Measurements from ENCODE around the gene BGN.

The BGN gene

DNA sequence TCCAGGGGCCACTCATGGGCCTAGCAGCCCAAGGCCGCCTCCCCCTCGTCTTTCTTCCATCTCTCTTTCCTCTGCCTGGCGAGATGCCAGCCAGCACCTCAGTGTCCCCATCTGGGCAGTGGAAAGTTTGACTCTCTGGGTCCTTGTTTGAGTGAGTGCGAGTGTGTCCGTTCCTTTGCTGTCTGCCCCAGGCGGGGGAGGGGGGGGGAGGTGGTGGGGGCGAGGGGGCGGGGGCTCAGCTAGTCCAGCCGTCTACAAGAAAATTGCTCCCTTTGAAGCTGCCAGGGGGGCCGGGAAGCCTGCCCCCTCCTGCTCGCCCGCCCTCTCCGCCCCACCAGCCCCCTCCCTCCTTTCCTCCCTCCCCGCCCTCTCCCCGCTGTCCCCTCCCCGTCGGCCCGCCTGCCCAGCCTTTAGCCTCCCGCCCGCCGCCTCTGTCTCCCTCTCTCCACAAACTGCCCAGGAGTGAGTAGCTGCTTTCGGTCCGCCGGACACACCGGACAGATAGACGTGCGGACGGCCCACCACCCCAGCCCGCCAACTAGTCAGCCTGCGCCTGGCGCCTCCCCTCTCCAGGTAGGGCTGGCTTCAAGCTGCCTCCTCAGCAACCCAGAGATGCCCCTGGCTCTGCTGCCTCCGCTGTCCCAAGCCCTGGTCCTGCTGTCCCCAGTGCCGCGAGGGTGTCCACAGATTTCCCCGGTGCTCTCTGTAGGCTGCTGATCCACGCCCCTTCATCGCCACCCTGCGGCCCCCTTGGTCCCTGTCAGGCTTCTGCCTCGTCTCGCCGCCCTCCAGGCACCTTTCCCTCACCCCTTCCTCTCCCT, at the start of gene BGN:
TSS of gene BGN (plus strand) at position 440 of the 821 bp plus-strand sequence. CDS start 9,652 bp downstream, outside the sequence.
- in situ Hi-C loops (cut with MboI; ENCODE audit: low sequenced_read_pairs) = no loop called here

- in situ Hi-C loops (cut with MboI; ENCODE audit: low sequenced_read_pairs) = no loop called here
Measured at GRCh38 chrX:153445106-153445855, 49.5 kb upstream of the BGN start.

DNA sequence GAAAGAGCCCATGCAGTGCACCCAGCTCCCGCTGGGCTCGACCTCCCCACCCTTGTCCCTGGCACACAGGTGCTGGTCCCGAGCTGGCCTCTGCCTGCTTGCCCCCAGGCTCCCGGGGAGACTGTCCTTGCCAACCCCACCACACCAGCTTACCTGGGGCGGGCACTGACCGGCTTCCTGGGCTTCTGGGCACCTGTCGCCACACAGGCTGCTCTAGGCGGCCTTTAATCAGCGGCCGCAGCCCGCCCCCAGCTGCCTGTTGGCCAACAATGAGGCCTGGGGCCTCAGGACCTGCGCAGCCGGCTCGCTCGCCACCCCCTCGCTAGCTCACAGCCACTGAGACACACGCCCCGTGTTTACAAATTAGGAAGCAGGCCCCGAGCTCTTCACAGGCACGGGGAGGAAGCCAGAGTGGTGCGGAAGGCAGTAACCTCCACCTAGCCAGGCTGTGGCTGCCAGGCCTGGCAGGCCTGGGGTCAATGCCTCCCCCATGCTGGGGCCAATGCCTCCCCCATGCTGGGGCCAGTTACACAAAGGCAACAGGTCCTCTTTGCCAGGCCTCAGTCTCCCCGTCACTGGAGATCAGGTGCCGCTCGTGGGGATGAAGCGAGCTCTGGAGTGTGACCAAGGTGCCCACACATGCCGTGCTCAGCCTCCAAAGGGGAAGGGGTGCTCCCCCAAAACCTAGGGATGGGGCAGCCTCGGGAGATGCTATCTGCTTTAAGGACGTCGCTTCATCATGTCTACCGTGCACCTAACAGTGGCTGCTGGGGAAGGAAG, 48.7 kb upstream of the BGN start, which contains the start of gene TREX2:
TSS of gene TREX2 (minus strand) at position 201 of the 780 bp plus-strand sequence. CDS start 626 bp downstream, outside the sequence.
- in situ Hi-C loops (cut with MboI; ENCODE audit: low sequenced_read_pairs) = no loop called here

DNA sequence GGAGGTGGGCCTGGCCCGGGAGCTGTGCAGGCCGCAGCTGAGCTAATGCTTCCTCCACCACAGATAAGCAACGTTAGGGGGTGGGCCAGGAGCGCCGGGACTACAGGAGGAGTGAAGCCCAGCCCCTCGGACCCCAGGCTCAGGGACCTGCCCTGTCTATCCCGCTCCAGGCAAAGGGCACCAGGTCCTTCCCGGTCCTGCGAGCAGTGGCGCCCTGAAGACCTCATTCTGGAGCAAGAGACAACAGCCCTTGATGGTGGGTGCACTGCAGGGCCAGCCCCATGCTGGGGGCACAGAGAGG, 48.2 kb upstream of the BGN start:
- in situ Hi-C loops (cut with MboI; ENCODE audit: low sequenced_read_pairs) = no loop called here

GRCh38 chrX:153446950-153447580, 47.7 kb upstream of the BGN start:
- in situ Hi-C loops (cut with MboI; ENCODE audit: low sequenced_read_pairs) = no loop called here

DNA sequence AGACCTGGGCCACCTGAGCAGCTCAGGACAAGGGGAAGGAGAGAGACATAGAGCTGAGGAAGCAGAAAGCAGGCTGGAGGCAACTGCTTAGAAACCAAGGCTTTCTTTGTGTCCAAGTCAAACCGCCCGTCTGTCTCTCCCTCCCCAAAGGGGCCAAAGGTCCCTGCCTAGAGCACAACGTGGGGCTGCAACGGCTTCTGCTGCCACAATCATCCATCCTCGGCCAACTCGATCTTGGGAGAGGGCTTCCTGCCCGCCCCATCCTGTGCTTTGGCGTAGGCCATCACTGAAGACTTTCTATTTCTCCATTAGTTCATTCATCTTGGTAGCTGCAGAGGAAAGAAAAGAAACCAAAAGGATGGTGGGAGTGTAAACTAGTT, 47.2 kb upstream of the BGN start:
- in situ Hi-C loops (cut with MboI; ENCODE audit: low sequenced_read_pairs) = no loop called here

DNA sequence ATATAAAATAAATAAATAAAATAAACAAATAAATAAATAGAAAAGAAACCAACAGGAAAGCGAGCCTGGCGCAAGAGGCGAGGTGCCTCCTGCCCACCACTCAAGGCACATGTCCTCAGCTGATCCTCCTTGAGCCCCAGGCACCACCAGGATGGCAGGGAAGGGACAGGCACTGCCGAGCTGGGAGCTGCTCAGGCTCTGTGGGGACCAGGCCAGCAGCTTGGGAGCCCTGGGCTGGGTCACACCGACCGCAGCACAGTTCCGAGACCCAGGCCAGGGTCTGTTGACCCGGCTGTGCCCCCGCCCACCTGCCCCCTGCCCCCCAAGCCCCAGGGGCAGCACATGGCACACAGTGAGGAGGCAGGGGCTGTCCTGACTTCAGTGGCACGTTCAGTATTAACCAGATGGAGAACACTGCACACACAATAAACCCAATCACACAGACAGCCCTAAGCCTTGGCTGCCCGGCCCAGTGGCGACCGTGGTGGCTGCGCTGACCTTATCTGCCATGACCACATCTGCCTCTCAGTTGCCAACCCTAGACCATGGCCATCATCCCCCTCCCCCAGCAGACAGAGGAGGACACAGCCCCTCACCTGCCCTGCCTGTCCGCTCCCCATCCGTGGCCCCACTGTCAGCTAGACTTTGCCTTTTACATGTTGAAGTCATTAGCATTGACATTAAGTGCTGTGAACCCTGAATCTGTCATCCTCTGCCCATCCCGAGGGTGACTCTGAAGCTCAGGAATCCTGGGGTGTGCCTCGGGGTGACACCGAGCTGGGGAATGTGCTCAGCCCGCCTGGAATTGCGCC, 46.0 kb upstream of the BGN start:
- in situ Hi-C loops (cut with MboI; ENCODE audit: low sequenced_read_pairs) = no loop called here

DNA sequence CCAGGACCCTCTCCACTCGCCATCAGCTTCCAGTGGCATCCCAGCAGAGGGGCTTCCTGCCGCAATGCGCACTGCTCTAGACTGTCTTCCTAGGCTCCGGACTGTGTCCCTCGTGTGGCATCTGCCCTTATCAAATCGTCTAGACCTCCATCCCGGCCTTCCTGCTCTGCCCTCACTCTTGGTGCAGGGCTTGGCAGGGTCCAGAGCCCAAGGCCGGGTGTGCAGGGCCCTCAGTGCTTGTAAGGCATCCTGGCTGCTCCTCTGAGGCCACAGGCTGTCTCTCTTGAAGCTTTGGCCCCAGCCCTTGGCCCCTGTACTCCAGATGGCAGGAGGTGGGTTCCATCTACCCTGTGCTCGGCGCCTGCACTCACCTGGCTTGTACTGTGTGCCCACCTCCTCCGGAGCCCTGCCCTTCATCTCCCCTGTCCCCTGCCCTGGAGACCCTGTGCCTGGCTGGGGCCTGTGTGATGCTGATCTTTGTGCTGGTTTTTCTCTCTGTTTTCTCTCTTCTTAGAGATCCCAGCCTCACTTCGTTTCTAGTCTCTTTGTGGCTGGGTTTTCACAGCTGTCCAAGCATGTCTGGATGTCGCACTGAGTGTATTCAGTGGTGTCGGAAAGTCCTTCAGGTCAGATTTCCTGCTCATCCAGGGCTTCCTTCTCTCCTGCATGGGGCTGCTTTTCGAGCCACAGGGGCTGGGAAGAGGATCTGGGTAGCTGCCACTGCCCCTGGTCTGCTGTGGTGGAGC, 45.2 kb upstream of the BGN start:
- in situ Hi-C loops (cut with MboI; ENCODE audit: low sequenced_read_pairs) = no loop called here

DNA sequence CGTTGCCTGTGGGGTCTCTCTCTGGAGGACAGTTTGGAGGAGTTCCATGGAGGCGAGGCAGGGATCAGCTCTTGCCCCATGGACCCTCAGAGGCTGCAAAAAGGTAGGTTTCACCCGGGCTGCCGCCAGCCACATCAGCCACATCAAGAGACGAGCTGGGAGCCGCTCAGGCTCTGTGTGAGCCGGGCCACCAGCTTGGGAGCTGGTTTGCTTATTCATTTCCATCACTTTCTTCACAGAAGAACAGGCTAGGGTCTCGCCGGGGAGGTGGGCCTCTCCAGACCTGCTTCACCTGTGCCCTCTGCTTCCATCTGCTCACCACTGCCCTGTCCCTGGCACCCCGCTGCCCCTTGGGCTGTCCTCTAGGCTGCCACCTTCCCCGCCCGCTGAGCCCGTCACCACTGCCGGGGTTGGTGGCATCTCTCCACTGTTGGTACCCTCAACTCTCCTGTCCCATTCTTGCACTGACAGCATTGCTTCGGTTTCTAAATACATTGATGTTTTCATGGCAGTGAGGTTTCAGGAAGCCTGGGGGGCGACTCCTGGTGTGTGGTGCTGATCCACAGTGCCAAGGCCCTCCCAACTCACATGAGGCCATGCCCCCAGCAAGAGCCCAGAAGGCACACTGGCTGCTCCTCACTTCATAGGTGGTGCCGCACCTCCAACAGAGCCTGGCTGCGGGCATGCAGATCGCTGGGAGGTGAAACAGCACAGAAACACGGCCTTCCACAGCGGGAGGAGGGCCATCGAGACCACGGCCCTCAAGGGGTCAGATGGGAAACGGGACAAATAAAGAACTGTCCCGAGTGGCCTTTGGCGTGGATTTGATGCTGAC, 44.4 kb upstream of the BGN start:
- in situ Hi-C loops (cut with MboI; ENCODE audit: low sequenced_read_pairs) = no loop called here

GRCh38 chrX:153450949-153451277, 43.9 kb upstream of the BGN start:
- in situ Hi-C loops (cut with MboI; ENCODE audit: low sequenced_read_pairs) = no loop called here

- in situ Hi-C loops (cut with MboI; ENCODE audit: low sequenced_read_pairs) = no loop called here
Measured at GRCh38 chrX:153454901-153455550, 39.8 kb upstream of the BGN start.

DNA sequence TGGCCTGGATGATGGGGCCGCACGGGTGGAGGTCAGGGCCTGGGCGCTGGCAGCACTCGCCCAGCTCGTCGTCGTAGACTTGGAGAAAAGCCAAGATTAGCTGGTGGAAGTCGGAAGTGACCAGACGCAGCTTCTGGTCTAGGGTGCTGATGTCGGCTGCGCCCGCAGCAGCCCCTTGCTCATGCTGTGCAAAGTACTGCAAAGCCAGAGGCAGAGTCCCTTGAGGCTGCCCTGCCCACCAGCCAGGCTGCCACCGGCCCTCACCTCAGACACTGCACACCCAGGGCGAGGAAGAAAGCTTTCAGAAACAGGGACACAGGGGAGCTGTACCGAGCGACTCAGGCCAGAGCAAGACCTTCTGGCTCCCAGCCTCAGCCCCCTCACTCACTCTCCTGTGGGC, 39.2 kb upstream of the BGN start:
- in situ Hi-C loops (cut with MboI; ENCODE audit: low sequenced_read_pairs) = no loop called here

GRCh38 chrX:153456161-153456560, 38.6 kb upstream of the BGN start:
- in situ Hi-C loops (cut with MboI; ENCODE audit: low sequenced_read_pairs) = no loop called here

GRCh38 chrX:153456704-153457103, 38.1 kb upstream of the BGN start:
- in situ Hi-C loops (cut with MboI; ENCODE audit: low sequenced_read_pairs) = no loop called here

GRCh38 chrX:153457136-153457825, 37.5 kb upstream of the BGN start:
- in situ Hi-C loops (cut with MboI; ENCODE audit: low sequenced_read_pairs) = no loop called here

DNA sequence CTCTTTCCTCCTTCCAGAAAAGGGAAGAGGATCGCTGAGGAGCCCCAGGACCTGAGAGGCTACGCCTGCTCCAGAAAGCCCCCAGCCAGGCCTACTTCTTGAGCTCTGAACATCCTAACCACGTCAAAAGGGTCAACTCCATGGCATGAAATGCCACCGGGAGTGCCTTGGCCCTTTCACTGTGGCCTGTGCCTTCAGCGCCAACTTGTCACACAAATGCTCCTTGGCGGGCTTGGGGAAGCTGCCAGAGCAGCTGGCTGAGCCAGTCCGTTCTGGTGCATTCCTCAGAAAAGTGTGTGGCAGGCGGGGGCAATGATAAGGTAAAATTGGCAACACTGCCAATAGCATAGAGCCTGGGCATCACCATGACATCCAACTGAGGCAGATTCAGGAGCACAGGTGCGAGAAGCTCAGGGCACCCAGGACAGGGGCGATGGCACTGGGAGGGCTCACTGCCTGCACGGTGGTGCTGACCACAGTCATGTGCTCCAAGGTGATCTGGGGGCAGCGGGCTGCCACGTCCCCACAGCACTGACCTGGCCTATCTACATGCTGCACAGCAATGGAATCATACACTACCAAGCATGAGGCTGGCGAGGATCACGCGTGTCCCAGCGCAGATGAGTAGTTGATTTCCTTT, 36.8 kb upstream of the BGN start:
- in situ Hi-C loops (cut with MboI; ENCODE audit: low sequenced_read_pairs) = no loop called here

- in situ Hi-C loops (cut with MboI; ENCODE audit: low sequenced_read_pairs) = no loop called here
Measured at GRCh38 chrX:153458476-153458875, 36.3 kb upstream of the BGN start.
